ENCODE results near the gene DIPK1A.
A peak's percentile ranks its signal among the peaks of the same experiment; 100 is the strongest.

DIPK1A gene

GRCh38 chr1:92949937-92950817, 11.1 kb downstream of the DIPK1A start:
- no peak for DNase-seq

DNA sequence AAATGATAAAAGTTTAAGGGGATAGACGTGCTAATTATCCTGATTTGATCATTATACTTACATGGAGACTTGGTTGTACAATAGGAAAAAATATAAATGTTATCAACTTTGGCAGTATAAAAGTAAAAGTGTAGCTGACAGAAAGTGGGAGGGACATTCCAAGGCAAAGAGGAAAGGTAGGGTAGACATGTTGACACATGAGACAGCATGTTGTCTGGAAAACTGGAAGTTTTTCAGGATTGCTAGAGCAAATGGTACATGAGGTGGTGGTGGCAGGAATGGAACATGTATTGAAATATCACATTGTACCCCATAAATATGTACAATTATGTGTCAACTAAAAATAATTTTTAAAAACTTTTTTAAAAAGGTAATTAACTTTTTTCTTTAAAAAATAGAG, 13.2 kb downstream of the DIPK1A start:
- no peak for DNase-seq

- no peak for DNase-seq
These were observed 15.5 kb downstream of the DIPK1A start for GRCh38 chr1:92945748-92946270.

- no peak for DNase-seq
These were observed 16.1 kb downstream of the DIPK1A start for GRCh38 chr1:92944901-92945747.

GRCh38 chr1:92943502-92943847, 17.8 kb downstream of the DIPK1A start:
- DNase-seq, result no peak

DNA sequence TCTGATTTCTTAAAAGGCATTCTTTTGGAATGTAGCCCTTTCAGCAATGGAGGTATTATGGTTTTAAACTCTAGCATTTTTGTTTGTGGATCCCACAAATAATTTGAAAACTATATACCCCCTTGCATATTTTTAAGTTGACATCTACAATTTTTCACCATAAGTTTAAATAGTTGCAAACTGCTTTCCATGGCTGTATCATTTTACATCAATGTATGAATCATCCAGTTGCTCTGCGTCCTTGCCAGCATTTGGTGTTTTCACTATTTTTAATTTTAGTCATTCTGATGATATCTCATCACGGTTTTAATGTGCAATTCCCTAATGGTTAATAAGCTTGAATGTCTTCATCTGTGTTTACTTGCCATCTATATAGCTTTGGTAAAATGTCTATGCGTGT, 20.7 kb downstream of the DIPK1A start:
- DNase-seq, result no peak

- DNase-seq, result no peak
These were observed 23.5 kb downstream of the DIPK1A start for GRCh38 chr1:92937731-92938130.

DNA sequence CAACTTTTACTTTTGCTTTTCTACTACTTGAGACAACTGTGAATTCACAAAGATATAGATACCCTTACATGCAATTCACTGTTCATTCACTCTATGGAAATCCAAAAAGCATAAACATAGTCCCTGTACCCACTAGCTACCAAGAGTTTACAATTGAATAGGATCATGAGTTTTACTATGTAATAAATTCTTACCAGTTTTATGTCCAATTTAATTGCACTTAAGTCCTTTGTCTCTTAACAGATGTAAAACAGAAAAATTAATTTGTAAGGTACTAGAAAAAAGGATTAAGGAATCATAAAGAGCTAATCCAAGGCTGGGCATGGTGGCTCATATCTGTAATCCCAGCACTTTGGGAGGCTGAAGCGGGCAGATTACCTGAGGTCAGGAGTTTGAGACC, 24.4 kb downstream of the DIPK1A start:
- DNase-seq, result no peak

DNA sequence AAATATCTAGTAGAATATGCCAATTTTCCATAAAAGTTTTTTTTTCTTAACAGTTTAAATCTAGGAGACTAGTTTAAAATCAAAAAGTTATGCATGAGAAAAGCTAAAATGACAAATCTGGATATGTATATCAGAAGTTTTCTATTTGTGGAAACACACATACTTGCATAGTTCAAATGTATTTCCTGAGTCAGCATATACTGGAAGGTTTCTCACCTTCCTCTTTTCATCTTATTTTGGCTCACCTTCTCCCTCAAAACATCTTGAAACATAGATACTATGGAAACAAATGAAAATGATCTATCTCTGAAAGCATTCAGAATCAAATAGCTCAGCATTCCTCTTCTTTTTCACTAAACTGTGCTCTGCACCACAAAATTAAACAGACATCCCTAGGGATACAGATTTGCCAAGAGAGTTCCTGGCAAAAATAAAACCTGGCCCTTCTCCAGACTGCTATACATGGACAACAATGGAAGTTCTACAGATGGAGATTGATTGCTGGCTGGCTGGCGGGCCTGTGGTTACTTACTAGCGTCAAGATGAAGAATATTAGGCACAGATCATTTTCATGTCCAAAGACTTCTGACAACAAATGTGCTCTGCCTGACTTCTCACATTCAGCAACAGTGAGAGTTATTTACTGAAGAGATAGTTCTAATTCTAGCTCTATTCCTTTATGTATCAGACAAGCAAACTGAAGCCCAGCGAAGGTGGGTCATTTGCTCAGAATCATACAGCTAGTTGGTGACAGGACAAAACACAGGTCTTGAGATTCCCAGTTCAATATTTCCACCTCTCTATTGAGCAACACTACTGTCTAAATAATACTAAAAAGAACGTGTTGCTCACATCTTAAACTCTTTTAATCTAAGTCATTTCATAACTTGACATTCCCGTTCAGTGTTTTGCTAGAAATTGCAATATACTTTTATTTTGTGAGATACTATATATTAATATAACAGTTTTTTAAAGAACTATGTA, 26.6 kb downstream of the DIPK1A start:
- DNase-seq, result peak; percentile 92

DNA sequence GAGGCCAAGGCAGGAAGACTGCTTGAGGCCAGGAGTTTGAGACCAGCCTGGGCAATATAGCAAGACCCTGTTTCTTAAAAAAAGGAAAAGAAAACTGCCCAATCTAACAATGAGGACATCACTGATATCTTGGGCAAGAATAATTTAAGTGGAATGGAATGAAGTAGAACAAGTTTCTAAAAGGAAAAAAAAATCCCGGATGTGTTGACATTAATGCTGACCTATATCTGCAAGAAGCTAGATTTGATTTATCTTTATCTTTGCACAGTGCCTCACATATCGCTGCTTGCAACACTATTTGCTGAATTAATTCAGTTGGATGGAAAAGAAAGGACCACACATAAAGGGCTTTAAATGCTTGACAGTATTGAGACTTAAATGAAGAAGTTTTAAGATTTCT, 27.8 kb downstream of the DIPK1A start:
- DNase-seq, result no peak

GRCh38 chr1:92931691-92932090, 29.6 kb downstream of the DIPK1A start:
- DNase-seq, result no peak

- no peak for DNase-seq
These were observed 31.8 kb downstream of the DIPK1A start for GRCh38 chr1:92929461-92929860.

GRCh38 chr1:92927870-92928269, 33.4 kb downstream of the DIPK1A start:
- no peak for DNase-seq

DNA sequence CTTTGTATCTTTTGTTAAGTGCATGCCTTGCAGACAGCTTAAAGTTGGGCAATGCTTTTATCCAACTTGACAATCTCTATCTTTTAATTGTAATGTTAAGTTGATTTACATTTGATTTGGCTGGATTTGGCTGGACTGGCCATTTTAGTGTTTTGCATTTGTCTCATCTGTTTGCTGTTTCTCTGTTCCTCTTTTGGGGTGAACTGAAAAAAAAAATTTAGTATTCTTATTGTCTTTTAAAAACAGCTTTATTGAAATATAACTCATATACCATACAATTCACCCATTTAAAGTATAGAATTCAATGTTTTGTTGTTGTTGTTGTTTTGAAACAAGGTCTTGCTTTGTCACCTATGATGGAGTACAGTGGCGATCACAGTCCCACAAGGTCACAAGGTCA, 34.4 kb downstream of the DIPK1A start:
- DNase-seq, result no peak

DNA sequence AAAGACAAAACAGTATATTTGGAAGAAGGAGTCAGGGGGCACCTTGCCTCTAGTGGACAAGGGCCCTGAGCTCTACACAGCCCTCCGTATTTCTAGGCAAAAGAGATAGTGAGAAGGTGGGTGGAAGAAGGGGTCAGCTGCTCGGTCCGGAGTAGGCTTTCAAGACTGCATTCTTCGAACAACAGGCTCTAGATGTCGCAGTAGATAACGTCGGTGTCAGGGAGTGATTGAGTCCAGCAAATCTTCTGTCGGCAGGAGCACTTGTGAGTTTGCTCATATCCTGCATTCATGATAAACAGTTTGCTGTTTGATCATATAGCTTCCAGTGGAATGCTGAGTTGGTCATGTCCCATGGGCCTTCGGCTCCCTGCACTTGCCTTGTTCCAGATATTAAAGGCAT, 36.8 kb downstream of the DIPK1A start:
- no peak for DNase-seq

DNA sequence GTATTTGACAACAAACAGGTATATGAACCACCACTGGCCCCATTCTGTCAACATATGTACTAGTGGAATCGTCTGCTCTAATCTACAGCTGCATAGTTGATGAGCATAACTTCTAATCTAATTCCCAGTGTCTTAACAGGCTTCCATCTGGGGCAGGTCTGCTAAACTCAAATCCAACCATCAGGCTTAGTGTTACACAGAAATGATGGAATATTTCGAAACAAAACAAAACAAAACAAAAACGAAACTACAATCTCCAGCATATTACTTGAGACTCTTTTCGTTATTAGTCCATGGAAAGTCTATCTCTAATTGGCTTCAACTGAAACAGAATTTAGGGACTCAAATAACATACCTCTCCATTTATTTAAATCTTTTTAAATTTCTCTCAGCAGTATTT, 37.6 kb downstream of the DIPK1A start:
- DNase-seq, result no peak

- no peak for DNase-seq
These were observed 38.8 kb downstream of the DIPK1A start for GRCh38 chr1:92922356-92923035.

DNA sequence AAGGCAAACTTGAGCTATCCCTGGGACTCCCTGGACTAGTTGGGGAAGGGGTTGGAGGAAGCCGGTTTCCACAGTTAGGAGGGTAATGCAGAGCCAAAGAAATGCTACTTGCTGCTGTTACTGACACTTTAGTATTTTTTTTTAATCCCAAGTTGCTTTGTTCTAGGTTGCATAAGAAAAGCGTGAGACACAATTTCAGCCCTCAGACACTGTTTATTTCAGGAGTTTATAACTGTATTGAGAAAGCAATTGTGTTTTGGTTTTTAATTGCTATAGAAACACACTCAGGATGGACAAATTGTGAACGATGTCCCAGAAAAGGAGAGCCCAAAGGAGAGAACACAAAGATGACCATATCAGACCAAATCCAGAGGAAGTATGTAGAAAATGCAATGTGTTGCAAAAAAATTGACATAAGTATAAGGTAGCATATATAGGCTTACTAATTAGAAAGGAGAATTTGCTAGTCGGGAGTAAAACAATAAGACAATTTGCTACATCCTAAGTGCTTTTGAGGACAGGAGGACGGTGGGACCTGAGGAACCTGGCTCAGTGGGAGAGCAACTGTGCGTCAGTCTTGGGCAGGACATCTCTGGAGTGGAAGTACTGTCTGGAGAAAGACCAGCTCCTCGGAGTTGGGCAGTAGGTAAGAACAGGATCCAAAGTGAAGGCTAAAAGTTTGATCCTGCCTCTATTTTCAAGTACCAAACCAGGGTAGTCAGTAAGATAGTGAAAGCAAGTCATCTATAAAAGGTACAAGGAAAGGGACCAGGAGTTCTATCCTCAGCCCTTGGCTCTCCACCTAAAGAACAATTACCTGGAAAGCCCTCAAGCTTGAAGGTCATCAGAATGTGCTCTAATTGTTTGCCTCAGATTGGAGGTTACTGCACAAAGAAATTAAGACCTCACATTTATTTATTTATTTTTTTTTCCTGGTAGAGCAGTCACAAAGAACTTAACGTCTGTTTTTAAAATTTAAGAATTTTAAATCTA, 39.9 kb downstream of the DIPK1A start:
- DNase-seq, result no peak

DNA sequence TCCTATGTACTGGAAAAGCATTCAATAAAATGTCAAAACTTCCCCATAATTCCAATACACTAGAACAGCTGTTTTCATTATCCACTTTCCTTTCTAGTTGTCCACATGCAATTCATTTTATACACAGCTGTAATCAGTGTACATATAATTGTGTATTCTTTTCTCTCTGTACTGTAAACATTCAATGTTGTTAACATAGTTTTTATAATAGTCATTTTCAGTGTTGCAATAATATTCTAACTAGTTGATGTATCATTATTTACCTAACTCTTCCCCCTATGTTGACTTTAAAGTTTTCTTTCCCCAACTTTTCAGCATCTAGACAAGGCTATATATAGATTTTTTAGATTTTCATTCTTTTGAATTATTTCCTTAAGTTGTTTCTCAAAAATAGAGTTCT, 44.4 kb downstream of the DIPK1A start:
- no peak for DNase-seq

- DNase-seq, result no peak
These were observed 45.7 kb downstream of the DIPK1A start for GRCh38 chr1:92915547-92915946.

Data from NCI-H2029 treated with DMSO at 0.1 percent for 48 hours (cell line).